Bone marrow (tissue), 2 donors: ENCODE results near the gene MOK.

Experiments
- DNase-seq, 2 donors: peaks; one replicate each; lab custom pipeline; 2025; lab: John Stamatoyannopoulos, UW

MOK gene

DNA sequence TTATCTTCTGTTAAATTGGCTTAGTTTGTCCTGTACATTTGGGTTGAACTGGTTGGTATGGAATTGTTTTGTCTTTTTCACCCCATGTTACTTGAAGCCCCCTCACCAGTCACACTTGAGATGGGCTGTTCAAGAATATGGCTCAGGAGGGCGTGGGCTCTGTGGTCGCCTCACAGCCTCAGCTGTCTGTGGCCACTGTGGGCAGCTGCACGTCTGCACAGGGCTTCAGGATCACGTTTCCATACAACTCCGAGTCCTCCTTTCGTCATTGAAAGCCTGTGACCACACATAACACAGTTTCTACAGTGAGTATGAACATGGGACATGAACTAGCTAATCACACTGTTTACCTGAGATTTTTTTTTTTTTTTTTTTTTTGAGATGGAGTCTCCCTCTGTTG, 81.3 kb downstream of the MOK start:
- DNase-seq = no peak

DNA sequence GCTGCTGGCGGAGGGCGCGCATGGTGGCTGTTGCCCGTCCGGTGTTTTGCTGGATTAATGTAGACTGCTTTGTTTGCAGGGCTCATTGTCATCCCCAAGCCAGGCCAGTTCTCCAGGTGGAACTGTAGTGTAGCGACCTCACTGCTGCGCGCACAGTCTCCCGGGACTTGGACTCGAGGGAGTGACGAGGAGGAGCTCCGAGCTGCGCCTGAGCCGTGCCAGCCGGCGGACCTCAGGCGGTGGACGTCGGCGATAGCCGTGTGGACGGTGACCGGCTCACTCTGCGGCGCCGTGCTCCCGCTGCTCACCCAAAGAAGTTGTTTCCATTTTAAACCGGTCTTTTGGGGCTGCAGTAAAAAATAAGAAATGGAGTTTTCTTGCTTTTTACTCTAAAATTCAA, 82.2 kb downstream of the MOK start:
- no peak for DNase-seq

DNA sequence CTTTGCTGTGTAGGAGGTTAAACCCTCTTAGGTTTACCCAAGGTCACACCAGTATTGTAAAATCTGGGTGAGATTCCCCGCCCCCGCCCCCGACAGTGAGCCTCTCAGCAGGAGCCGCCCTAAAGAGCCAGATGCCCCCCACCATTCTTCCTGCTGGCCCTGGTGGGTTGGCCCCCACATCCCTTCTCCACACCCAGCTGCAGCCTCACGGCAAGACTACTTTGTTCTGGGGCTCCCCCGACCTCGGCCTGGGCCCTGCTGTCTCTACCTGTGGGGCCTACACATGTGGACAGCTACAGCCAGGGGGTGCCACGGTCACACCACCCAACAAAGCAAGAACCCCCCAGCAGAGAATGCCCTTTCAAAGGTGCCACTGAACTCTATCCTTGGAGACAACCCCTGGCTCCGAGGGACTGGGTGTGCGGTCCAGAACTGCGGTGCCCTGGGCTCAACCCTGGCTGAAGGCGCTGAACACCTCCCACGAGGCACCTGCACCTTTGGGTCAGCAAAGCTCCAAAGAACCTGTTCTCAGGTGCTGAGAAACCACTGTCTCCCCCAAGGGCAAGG, 82.9 kb downstream of the MOK start:
- no peak for DNase-seq

DNA sequence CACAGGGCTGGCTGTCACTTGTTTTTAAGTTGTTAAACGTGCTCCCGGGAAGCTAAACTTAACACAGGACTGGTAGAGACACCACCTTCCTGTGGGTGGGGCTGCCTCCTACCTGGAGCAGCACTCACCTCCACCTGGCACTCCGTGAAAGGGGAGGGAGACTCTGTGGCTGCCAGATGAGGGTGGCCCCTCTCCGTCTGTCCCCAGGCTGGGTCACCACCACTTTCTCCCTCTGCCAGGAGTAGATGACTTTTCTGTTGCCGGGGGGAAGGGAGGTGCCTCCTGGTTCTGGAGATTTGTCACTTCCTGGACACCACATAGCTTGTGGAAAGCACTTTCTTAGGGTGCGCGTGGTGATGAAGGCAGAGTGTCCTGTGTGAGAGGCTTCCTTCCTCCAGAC, 83.9 kb downstream of the MOK start:
- DNase-seq = no peak

DNA sequence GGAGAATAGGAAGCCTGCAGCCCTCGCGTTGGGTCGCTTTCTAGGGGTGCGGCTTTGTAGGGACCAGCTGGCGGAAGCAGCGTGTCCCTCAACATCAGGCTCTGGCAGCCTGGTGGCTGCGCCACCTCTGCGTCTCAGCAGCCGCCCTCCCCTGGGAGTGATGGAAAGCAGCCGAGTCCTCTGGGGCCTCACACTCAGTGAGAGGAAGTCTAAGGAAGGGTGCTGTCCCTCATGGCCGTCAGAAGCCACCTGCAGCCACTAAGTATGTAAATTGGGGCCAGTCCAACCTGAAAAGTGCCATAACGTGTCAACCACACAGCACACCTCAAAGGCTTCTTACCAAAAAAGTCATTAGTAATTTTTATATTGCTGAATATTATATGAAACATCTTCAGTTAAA, 84.9 kb downstream of the MOK start:
- no peak for DNase-seq

DNA sequence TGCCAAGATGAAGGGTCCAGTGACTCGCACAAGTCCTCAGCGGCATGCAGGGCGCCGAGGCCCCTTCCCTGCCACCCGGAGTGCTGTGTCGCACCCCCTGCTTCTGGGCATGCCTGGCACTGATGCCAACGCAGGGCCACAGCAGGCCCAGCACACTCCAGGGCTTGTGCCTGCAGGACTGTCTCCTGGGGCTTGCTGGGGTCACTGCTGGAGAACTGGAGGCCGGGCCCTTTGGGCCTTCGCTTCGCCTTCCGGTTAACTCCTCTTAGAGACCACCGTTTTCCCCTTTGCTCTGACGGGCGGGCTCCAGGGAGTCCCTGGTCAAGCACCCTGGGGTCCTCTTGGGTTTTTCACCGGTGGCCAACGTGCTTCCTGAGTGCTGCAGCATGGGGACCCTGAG, 85.6 kb downstream of the MOK start:
- DNase-seq = no peak

DNA sequence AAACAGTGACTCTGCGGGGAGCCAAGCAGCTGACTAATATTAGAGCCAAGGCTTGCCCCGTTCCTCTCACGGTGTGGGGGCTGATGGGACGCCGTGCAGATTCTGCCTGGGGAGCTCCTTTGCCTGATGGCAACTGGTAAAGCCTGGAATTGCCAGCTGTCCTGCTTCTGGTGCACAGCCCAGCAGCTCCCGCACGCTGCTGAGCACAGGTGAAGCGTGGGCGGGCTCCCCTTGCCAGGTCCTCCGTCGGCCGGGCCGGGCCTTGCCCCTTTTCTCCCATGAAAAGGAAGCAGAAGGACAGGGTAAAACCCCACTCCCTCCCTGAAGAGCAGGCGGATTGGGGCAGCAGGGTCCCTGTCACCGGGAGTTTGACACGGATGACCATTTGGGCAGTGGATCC, 86.3 kb downstream of the MOK start:
- no peak for DNase-seq

DNA sequence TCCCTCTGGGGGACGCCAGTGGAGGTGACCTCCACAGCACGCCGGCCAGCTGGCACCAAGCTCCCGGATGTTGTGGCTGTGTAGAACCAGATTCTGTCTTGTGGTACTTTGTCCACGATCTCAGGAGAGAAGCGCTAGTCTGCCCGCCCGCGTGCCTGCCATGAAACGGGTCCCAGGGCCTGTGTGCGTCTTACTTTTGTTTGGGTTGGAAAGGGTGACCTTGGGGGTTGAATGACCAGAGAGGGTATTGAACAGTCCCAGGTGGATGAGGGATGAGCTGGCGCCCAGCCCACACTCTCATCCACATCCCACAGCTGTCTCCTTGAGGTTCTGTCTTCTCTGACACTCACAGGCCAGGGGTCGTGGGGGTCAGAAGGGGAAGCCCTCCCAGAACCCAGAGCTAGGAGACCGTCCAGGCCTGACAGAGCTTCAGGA, 87.0 kb downstream of the MOK start:
- DNase-seq = no peak

DNA sequence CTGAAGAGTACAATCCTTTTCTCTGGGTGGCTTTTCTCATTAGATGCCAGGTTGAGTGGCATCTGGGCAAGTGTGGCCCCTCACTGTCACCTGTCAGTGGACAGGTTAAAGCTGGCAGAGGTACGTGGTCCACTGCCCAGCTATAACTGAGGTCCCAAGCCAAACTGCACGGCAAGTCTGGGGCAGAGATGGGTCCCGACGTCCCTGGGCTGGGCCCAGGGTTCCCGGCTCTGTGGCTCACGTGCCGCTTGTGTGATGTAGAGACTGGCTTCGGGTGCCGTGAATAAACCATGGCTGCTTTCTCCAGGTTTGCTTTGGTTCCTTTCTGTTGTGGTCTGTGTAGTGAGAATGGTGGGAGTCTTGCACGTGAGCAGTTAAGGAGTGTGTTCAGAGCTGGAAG, 87.6 kb downstream of the MOK start:
- DNase-seq = no peak

DNA sequence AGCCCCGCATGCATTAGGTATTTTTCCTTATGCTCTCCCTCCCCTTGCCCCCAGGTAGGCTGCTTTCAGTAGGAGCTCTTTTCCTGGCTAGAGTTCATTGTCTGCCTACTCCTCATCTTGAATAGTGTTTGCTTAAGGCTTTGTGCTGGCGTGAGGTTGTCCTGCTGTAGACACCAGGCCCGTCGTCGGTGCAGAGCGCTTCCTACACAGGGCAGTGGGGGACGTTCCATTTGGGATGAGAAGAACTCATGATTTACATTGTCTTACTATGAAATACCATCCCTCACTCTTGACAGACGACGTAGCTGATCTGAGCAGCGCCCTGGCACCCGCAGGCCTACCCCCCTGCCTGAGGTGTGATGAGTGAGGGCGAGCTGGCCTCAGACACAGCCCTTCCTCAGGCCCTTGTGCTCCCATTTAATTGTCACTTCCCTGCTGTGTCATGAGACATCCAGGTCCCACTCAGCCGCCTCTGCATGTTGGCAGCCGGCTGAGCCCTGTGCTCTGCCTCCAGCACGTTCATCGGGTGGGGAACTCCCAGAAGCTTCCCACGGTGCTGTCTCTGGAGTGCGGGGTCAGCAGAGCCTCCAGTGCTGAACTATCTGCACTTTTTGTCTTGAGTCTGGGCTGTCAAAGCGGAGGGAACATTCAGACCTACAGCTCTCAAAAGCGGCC, 89.3 kb downstream of the MOK start:
- DNase-seq = no peak

DNA sequence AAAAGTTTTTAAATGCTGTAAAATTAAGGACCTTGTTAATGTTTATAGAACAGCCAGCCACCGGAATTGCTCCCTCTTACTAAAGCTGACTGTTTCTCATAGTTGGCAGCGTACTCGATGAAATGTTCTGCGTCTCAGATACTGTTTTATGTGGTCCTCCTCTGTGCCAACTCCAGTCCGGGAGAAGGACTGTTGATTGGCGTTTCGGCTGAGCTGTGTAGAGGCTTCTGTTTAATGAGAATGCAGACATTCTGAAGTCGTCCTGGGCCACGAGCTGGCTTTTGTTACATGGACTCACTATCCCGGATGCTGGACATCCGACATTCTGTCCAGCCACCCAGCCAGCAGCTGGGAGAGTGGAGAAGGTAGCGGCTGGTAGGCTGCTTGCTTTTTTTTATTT, 89.9 kb downstream of the MOK start:
- no peak for DNase-seq

DNA sequence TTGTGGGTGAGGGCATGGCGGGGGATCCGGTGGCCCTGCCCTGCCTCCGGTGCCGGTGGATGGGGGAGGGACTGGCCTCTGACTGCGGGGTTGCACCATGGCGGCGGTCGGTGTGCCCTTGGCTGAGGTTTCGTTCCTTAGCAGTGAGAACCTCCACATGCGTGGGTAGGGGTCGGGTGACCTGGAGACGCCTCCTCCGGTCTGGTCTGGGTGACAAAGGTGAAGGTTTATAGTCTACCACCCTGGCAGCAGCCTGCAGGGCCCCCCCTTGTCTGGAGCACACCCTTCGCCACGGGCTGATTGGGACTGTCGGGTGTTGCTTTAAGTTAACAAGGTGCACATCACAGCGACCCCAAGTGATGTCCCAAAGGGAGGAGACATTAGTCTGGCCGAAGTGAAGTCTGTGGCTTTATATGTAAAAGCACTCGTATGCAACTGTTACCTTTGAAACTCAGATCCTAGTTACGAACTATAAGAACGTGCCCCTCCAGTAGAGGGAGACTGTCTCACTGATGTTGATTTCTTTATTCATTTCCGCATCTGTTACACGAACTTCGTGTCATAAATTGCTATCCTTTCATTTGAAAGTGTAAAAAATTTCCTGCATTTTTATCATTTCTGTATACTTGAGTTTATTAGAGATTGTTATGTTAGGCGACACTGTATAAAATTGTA, 90.8 kb downstream of the MOK start:
- DNase-seq = no peak

DNA sequence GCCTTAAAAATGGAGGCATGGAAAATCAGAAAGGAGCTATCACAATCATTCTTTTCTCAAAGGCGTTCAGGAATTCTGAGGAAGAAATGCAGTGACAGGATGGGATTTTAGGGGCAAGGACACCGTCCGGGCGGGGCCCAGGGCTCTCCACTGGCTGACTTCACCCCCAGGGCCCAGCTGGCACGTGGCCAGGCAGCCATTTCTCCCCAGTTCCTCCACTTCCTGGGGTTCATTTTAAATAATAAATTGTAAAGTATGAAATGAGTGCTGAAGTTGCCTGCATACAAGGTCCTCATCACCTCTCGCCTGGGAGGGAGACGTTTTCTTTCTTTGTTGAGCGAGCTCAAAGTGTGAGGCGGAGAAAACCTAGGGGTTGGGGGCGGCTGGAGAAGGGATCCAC, 91.5 kb downstream of the MOK start:
- DNase-seq = no peak

DNA sequence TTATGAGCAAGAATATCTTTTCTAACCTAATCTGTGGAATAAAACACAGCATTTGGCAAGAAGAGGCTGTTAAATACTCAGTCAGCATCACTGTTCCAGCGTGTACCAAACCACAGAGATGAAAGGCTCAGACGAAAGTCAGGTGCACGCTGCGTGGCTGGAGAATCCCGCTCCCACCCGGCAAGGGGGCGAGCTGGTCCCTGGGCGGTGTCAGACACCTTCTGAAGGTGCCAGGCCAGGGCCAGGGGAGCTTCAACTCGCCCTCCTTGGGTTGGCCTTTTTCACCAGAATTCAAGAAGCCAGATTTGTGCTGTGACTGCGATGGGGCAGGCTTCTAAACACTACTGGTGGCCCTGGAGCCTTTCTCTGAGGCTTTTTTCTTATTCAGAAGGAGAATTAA, 92.1 kb downstream of the MOK start:
- no peak for DNase-seq

DNA sequence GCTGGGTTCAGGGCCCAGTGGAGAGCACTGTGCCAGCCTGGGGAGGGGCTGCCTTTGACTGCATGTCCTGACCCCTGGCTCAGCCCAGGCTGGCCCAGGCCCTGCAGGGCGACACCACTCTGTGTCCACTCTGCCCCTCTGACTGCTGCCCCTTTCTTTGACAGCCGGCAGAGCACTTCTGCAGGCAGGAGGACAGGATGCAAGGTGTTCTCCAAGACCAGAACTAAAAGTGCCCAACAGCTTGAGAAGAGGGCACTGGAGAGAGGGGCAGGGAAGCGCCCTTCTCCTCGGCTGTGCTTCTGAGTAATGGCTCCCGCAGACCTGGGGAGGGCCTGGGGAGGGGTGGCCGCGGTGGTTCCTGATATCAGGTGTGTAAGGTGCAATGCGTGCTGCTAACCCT, 92.6 kb downstream of the MOK start:
- no peak for DNase-seq

DNA sequence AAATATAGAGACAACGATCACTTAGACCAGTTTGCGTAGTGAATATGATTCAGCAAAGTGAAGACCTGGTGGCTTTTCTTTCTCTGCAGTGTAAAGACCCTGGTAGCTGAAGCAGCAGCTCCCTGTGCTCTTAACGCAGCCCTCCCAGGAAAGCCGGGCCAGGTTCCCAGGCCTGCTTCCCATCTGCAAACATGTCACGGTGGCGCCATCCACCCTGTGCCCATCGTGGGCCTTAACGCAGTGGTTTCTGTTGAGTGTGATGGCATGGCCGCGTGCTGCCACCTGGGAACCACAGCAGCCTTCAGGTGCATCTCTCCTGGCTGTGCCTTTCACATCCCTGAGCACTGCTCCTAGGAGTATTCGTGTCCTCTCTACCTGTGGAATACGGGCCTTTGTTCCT, 93.7 kb downstream of the MOK start:
- no peak for DNase-seq

DNA sequence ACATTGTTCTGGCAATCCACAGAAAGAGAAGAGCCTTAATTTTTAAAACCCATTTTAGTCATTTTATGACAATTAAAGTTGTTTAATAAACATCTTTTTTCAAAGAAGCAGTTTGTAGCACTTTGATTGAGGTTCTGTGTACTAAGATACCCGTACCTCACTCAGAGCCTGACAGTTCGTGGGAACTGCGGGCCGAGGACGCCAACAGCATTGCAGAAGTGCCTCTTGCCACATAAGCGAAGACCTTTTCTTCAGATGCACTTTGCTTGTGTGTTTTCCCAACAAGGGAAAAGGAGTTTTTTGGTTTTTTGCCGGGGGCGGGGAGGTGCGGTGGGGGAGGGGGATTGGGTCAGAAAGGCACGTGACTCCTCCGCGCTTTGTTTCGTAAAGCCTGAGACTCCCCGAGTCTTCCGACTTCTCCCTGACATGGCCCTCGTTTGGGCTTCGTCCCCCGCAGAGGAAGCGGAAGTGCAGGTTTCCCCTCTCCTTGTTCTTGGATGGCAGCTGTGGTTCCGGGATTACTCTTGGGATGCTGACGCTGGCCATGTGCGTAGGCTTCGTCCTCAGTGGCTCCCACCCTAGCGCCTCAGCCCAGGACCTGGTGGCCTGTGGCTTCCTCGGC, 94.4 kb downstream of the MOK start:
- DNase-seq = no peak

DNA sequence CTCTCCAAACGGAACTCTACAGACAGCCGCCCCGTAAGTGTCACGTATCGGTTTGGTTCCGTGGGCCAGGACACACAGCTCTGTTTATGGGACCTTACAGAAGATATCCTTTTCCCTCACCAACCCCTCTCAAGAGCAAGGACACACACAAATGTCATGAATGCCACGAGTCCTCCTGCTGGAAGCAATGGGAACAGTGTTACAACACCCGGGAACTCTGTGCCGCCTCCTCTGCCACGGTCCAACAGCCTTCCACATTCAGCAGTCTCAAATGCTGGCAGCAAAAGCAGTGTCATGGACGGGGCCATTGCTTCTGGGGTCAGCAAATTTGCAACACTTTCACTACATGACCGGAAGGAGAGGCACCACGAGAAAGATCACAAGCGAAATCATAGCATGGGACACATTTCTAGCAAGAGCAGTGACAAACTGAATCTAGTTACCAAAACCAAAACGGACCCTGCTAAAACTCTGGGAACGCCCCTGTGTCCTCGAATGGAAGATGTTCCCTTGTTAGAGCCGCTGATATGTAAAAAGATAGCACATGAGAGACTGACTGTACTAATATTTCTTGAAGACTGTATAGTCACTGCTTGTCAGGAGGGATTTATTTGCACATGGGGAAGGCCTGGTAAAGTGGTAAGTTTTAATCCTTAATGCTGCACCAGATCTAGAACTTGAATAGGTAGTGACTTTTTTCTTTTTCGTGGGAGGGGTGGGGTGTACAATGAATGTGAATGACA, 95.6 kb downstream of the MOK start:
- no peak for DNase-seq

DNA sequence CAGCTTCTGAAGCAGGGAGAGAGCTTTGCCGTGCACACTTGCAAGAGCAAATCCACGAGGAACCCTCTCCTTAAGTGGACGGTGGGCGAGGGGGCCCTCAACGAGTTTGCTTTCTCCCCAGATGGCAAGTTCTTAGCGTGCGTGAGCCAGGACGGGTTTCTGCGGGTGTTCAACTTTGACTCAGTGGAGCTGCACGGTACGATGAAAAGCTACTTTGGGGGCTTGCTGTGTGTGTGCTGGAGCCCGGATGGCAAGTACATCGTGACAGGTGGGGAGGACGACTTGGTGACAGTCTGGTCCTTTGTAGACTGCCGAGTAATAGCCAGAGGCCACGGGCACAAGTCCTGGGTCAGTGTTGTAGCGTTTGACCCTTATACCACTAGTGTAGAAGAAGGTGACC, 96.2 kb downstream of the MOK start:
- no peak for DNase-seq

DNA sequence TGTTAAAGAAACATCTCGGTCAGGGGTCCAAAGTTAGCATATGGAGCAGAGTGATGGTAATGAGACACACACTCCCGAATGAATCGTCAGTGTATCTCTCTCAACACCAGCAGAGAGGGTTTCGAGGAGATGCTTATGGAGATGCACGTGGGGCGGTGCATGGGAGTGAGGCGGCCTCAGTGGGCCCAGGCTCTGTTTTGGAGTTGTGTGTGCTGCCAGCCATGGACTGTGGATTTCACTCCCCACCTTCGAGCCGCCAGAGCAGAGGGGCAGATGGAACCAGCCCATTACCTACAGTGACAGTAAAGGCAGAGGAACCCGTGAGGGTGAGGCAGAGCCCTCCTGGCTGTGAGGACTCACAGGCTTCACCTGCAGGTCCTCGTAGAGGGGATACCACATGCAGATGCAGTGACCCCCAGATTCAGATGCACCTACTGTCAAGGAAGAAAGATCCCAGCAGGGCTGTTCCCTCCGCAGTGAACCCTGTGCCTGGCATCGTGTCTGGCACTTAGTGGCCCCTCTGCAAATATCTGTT, 97.1 kb downstream of the MOK start:
- no peak for DNase-seq

DNA sequence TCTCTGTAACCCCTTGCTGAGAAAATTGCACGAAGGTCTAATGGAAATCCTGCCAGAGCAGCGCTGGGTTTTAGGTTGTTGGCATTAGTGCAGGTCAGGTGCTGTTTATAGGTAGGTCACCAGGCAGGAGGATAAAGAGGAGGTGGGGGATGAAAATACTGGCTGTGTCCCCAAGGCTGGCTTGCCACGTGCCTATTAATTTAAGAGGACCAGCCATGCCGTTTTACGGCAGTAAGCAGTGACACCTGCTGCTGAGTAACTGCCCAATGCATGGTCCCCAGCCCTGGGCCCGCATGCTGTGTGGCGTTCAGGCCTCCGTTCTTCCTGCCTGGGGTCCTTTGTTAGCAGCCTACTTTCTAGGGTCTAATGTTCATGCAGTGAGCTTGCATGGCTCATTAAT, 98.0 kb downstream of the MOK start:
- DNase-seq = no peak

DNA sequence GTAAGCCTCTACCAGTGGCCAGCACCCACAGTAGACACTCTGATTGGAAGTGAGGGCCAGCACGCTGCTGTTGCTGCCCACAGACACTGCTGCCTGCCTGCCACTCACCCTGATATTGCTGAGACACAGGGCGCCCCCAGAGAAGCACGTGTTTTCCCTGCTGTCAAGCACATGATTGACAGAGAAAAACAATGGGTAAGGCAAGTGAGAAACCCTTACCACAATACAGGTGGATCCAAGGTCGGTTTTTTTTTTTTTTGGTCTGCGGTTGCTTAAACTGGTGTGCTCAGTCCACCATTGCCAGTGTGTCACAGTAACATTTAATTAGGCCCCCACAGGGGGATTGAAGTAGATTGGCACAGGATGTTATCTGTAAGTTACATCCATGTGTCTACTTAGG, 99.4 kb downstream of the MOK start:
- DNase-seq = no peak
